CD4-positive, alpha-beta memory T cell (primary cell): ENCODE data around the gene FAM169A. TPM values are rescaled to one million over a fixed set of nuclear protein-coding genes. Genes with fewer than 3 reads are reported as not detected.
"Not testable (repeated sequence)": the region's sequence is repeated elsewhere in the genome, so short reads cannot be mapped to it uniquely, and the experiment has no call there.

Experiments
- CTCF ChIA-PET: fragments of 350-600 bp; sonication (Branson Sonifier 250); formaldehyde crosslinking; loops from one replicate; lab custom pipeline; 2021; ENCODE audit warnings: inconsistent platforms; ENCODE audit not compliant: partially characterized antibody; lab: Charles Lee
- POLR2A ChIA-PET: fragments of 350-600 bp; sonication (Branson Sonifier 250); formaldehyde crosslinking; loops from one replicate; lab custom pipeline; 2021; ENCODE audit not compliant: partially characterized antibody; lab: Charles Lee
- DNase-seq, 5 donors: peaks; one replicate each; pipeline versions ENCODE4 v3.0.0 to v3.0.0-alpha.2; 2020 to 2022; ENCODE audit warnings: mixed read lengths in 1 of 5
- H3K27ac ChIP-seq: one replicate; pipeline ENCODE4 v1.7.0; 2013; ENCODE audit warnings: low read depth, low read length
- H3K27me3 ChIP-seq: 2 replicates; pipeline ENCODE4 v1.7.0; 2013; ENCODE audit warnings: mild to moderate bottlenecking, low read length, moderate library complexity; ENCODE audit not compliant: insufficient read depth
- H3K36me3 ChIP-seq: 2 replicates; pipeline ENCODE4 v1.7.0; 2013; ENCODE audit warnings: mild to moderate bottlenecking, low read length, moderate library complexity; ENCODE audit not compliant: insufficient read depth
- H3K4me1 ChIP-seq: 2 replicates; pipeline ENCODE4 v1.7.0; 2013; ENCODE audit warnings: mild to moderate bottlenecking, low read length, moderate library complexity; ENCODE audit not compliant: insufficient read depth
- H3K4me3 ChIP-seq, 2 donors: one replicate each; pipeline ENCODE4 v1.7.0; 2013; ENCODE audit warnings: low read length in 2 of 2, mild to moderate bottlenecking in 1 of 2
- H3K9me3 ChIP-seq, 2 donors: one replicate each; pipeline ENCODE4 v1.7.0; 2013; ENCODE audit warnings: low read length in 2 of 2, control low read depth in 1 of 2; ENCODE audit not compliant: control insufficient read depth in 1 of 2
- H3K27ac Mint-ChIP-seq, 7 donors: one replicate each; pipeline ENCODE4 v1.8.0; 2020 to 2021; ENCODE audit warnings: mixed read lengths in 7 of 7, mild to moderate bottlenecking in 6 of 7, inconsistent platforms in 3 of 7, moderate library complexity in 3 of 7
- H3K27me3 Mint-ChIP-seq, 2 donors: one replicate each; pipeline ENCODE4 v1.8.0; 2020 to 2021; ENCODE audit warnings: mixed read lengths in 2 of 2
- H3K36me3 Mint-ChIP-seq, 2 donors: one replicate each; pipeline ENCODE4 v1.8.0; 2020 to 2021; ENCODE audit warnings: mixed read lengths in 2 of 2, inconsistent platforms in 1 of 2, mild to moderate bottlenecking in 1 of 2
- H3K4me1 Mint-ChIP-seq, 4 donors: one replicate each; pipeline ENCODE4 v1.8.0; 2020 to 2021; ENCODE audit warnings: mixed read lengths in 4 of 4, mild to moderate bottlenecking in 1 of 4
- H3K4me3 Mint-ChIP-seq, 8 donors: one replicate each; pipeline ENCODE4 v1.8.0; 2020 to 2021; ENCODE audit warnings: mixed read lengths in 8 of 8, mild to moderate bottlenecking in 7 of 8, moderate library complexity in 6 of 8, inconsistent platforms in 3 of 8
- H3K9me3 Mint-ChIP-seq, 8 donors: one replicate each; pipeline ENCODE4 v1.8.0; 2020 to 2021; ENCODE audit warnings: mixed read lengths in 8 of 8, mild to moderate bottlenecking in 5 of 8, inconsistent platforms in 3 of 8, moderate library complexity in 1 of 8
- intact Hi-C: fragments of 100-400 bp; cut with micrococcal nuclease; formaldehyde crosslinking; loops from one replicate; pipeline ENCODE4 v1.15.1; 2023
- polyA plus RNA-seq, 2 donors: library from polyadenylated mRNA; unstranded; fragments of 300-500 nt; fragmentation: Illumina TruSeq; gene quantifications; one replicate each; pipeline ENCODE4 v1.2.3, GENCODE V29; 2021
- total RNA-seq, 2 experiments: library from RNA; stranded (reverse); gene quantifications; one replicate each; pipeline ENCODE4 v1.2.3, GENCODE V29; 2021

Gene FAM169A
- total and polyA plus RNA-seq, 4 experiments from 2014 or later: 2.5 to 17.1 (median 12.8) TPM

DNA sequence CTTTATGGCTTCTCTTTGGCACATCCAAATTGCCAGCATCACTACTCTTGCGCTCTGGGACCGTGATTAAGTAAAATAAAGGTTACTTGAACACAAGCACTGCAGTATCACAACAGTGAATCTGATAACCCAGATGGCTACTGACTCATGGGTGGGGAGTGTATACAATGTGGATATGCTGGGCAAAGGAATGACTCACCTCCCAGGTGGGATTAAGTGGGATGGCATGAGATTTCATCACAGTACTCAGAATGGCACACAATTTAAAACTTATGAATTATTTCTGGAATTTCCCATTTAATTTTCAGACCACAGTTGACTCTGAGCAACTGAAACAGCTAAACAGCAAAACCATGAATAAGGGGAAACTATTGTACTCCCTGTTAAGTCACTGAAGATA lies 103.6 kb downstream of the FAM169A start:
- Mint-ChIP-seq H3K4me1 (peaks cover 20 to 55% (median 37%) of the 10 kb centered on the region in 4 donors), H3K4me3 (no peak overlapping the region), H3K27ac (no peak overlapping the region), H3K36me3 (peaks cover 26 to 59% of the 10 kb centered on the region in 2 donors), H3K27me3 (no peaks in the 10 kb centered on the region), H3K9me3 (no peaks in the 10 kb centered on the region)
- Histone ChIP-seq H3K9me3 (no peaks in the 10 kb centered on the region), H3K4me3 (no peak overlapping the region), H3K36me3 (peaks cover 14% of the 10 kb centered on the region), H3K27me3 (no peaks in the 10 kb centered on the region), H3K27ac (no peak overlapping the region), H3K4me1 (peaks cover 25% of the 10 kb centered on the region)
- intact Hi-C loops: loop anchor here (10.0 kb wide), 2 partner anchors 752 to 952 kb away; partner anchors contain the start of genes CERT1, POC5 and POLK
- CTCF ChIA-PET: interaction anchor here (1.0 to 1.4 kb wide), 2 partner anchors 10 to 47 kb away, joined by 3 to 4 read pairs; no protein-coding TSS in a partner anchor
- no peak for DNase-seq
- POLR2A ChIA-PET: interaction anchor here (1.0 kb wide), 1 partner anchor 11 kb away, joined by 3 read pairs; no protein-coding TSS in a partner anchor

DNA sequence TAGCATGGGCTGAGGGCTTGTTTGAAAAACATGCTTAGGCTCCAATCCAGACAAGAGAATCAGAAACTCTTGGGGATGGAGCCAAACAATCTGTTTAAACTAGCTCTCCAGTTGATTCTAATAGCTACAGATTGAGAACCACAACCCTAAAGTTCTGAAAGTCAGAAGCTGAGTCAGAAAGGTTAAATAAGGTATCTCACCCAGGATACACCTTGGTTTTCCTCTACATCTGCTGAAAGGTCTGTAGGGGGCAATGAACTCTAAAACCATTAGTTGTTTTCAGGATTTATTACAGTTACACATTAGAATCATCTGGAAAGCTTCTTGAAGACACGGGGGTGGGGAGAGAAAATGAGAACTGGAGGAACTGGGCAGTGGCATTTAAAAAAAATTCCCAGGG lies 104.9 kb downstream of the FAM169A start:
- ChIA-PET CTCF (interaction anchor here (0.6 to 1.0 kb wide), 4 partner anchors 8 to 13 kb away, joined by 3 read pairs; no protein-coding TSS in a partner anchor), POLR2A (no interaction called here)
- DNase-seq: no peak
- Histone ChIP-seq H3K36me3 (peaks cover 20% of the 10 kb centered on the region), H3K9me3 (no peaks in the 10 kb centered on the region), H3K27ac (no peak overlapping the region), H3K27me3 (no peaks in the 10 kb centered on the region), H3K4me1 (peaks cover 24% of the 10 kb centered on the region), H3K4me3 (no peak overlapping the region)
- peaks cover 0 to 6% (median 0%) of the 10 kb centered on the region in 8 donors for H3K9me3 Mint-ChIP-seq
- no peak overlapping the region for H3K4me3 Mint-ChIP-seq
- intact Hi-C loops: loop anchor here (10.0 kb wide), 2 partner anchors 754 to 954 kb away; partner anchors contain the start of genes CERT1, POC5 and POLK
- peaks cover 14 to 41% (median 28%) of the 10 kb centered on the region in 4 donors for H3K4me1 Mint-ChIP-seq
- H3K27me3 Mint-ChIP-seq: no peaks in the 10 kb centered on the region
- peak overlapping the region in 1 of 7 donors; percentile 11 for H3K27ac Mint-ChIP-seq
- H3K36me3 Mint-ChIP-seq: peaks cover 37 to 54% of the 10 kb centered on the region in 2 donors

- H3K27me3 Mint-ChIP-seq, H3K27ac ChIP-seq, H3K4me1 Mint-ChIP-seq, intact Hi-C loops, H3K9me3 Mint-ChIP-seq, CTCF ChIA-PET, H3K4me1 ChIP-seq, H3K4me3 Mint-ChIP-seq, H3K27ac Mint-ChIP-seq, H3K9me3 ChIP-seq, POLR2A ChIA-PET, DNase-seq, H3K4me3 ChIP-seq, H3K27me3 ChIP-seq: not testable (repeated sequence)
- H3K36me3 Mint-ChIP-seq: peaks cover 54 to 68% of the 10 kb centered on the region in 2 donors
- H3K36me3 ChIP-seq: peaks cover 22% of the 10 kb centered on the region
Measured at GRCh38 chr5:74748742-74749141, 117.4 kb downstream of the FAM169A start.

DNA sequence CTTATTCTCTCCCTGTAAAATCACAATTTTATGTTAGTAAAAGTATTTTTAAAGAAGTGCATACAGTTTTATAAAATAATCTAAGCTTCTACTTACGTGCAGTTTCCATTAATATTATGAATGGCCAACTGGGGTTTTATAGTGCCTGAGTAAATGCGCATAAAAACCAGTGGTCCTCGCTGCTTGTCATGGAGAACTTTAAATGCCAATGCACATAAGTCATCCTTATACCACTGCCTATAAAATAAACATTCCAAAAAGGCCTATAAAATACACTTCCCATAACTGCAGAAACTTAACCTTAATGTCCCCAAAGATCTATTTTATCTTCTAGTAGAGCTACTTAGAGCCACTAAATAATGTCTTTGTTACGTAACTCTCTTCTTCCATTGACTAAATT lies 127.8 kb downstream of the FAM169A start:
- no peak overlapping the region for H3K27ac Mint-ChIP-seq
- ChIA-PET POLR2A (interaction anchor here (1.8 kb wide), 1 partner anchor 29 kb away, joined by 7 read pairs; the partner anchor contains the start of genes GFM2 and NSA2), CTCF (no interaction called here)
- Histone ChIP-seq H3K4me3 (no peak overlapping the region), H3K36me3 (peaks cover 35% of the 10 kb centered on the region), H3K9me3 (no peaks in the 10 kb centered on the region), H3K27me3 (no peaks in the 10 kb centered on the region), H3K4me1 (no peaks in the 10 kb centered on the region), H3K27ac (no peak overlapping the region)
- H3K4me1 Mint-ChIP-seq: no peaks in the 10 kb centered on the region
- intact Hi-C loops: no loop called here
- no peaks in the 10 kb centered on the region for H3K27me3 Mint-ChIP-seq
- no peak for DNase-seq
- no peaks in the 10 kb centered on the region for H3K9me3 Mint-ChIP-seq
- H3K36me3 Mint-ChIP-seq: peaks cover 38 to 74% of the 10 kb centered on the region in 2 donors
- H3K4me3 Mint-ChIP-seq: no peak overlapping the region

DNA sequence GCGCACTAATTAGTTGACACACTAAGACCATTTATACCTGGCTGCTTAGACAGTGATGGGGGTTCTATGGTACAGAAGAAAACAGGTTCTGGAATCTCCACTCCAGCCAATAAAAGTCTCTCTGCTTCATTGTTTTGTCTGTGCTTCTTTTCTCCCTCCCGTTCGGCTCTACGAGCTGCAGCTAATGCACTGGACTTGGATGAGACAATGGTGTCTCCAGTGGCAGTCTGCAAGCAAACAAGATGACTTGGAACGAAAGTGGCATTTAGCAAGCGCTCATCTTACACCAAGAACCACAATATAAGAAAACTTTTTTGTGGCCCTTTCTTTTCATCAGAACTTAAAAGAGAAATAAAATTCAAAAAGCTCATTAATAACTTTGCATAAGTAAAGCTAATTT lies 129.4 kb downstream of the FAM169A start:
- Mint-ChIP-seq H3K4me3 (no peak overlapping the region), H3K9me3 (no peaks in the 10 kb centered on the region), H3K36me3 (peaks cover 46 to 72% of the 10 kb centered on the region in 2 donors), H3K27ac (no peak overlapping the region), H3K27me3 (no peaks in the 10 kb centered on the region), H3K4me1 (no peaks in the 10 kb centered on the region)
- no peaks in the 10 kb centered on the region for H3K27me3 ChIP-seq
- H3K4me1 ChIP-seq: no peaks in the 10 kb centered on the region
- H3K36me3 ChIP-seq: peaks cover 43% of the 10 kb centered on the region
- intact Hi-C loops: no loop called here
- no peak overlapping the region for H3K27ac ChIP-seq
- H3K4me3 ChIP-seq: no peak overlapping the region
- POLR2A ChIA-PET: no interaction called here
- no peaks in the 10 kb centered on the region for H3K9me3 ChIP-seq
- CTCF ChIA-PET: no interaction called here
- no peak for DNase-seq

Other genes starting within 250 kb of the FAM169A start
- gene ENC1, start 225.7 kb downstream of the FAM169A start, total RNA-seq: under 1 TPM; 0.61 to 0.84 TPM
- under 1 TPM; 0.10 to 0.75 TPM for gene ENC1, start 225.7 kb downstream of the FAM169A start, polyA plus RNA-seq
- gene HEXB, start 181.2 kb downstream of the FAM169A start, total RNA-seq: 10 to 100 TPM; 62.3 to 70.9 TPM
- 100 to 1,000 TPM in 1 of 2 donors, 10 to 100 TPM in 1; 92.6 to 200 TPM for gene HEXB, start 181.2 kb downstream of the FAM169A start, polyA plus RNA-seq
- 10 to 100 TPM; 21.3 to 21.6 TPM for gene GFM2, start 99.3 kb downstream of the FAM169A start, total RNA-seq
- gene GFM2, start 99.3 kb downstream of the FAM169A start, polyA plus RNA-seq: 1 to 10 TPM; 9.5 to 9.7 TPM
- gene NSA2, start 99.1 kb downstream of the FAM169A start, total RNA-seq: 100 to 1,000 TPM; 103 to 120 TPM
- gene NSA2, start 99.1 kb downstream of the FAM169A start, polyA plus RNA-seq: 10 to 100 TPM; 38.9 to 52.8 TPM
- gene GCNT4, start 186.2 kb upstream of the FAM169A start, total RNA-seq: 10 to 100 TPM; 30.8 to 31.4 TPM
- 1 to 10 TPM; 2.0 to 2.2 TPM for gene GCNT4, start 186.2 kb upstream of the FAM169A start, polyA plus RNA-seq